BE2C (cell line): ENCODE results near the gene JPH4.
A peak's percentile ranks its signal among the peaks of the same experiment; 100 is the strongest.

Experiments used
- DNase-seq: peaks from one replicate; pipeline ENCODE4 v3.0.0-alpha.2; 2020
- H3K27me3 ChIP-seq: fragments of 250-450 bp; sonication (Bioruptor Pico); 2 replicates; pipeline ENCODE4 v1.5.1; 2020; ENCODE audit warnings: mild to moderate bottlenecking
- H3K36me3 ChIP-seq: fragments of 250-450 bp; sonication (Bioruptor Pico); 2 replicates; pipeline ENCODE4 v1.5.1; 2020; ENCODE audit warnings: mild to moderate bottlenecking
- H3K4me1 ChIP-seq: fragments of 250-450 bp; sonication (Bioruptor Pico); 2 replicates; pipeline ENCODE4 v1.5.1; 2020
- H3K4me3 ChIP-seq: 2 replicates; pipeline ENCODE4 v1.5.1; 2011; ENCODE audit warnings: low read depth, low read length
- H3K9me3 ChIP-seq: fragments of 250-450 bp; sonication (Bioruptor Pico); 2 replicates; pipeline ENCODE4 v1.5.1; 2020
- TF ChIP-seq, protein P1 (sequence below): IDR thresholded peaks from 2 replicates; pipeline ENCODE4 v1.5.1; 2012; ENCODE audit warnings: mild to moderate bottlenecking, low read depth, low read length

The JPH4 gene

GRCh38 chr14:23567186-23568020 is 11.2 kb downstream of the JPH4 start, which contains the start of gene AP1G2:
Gene AP1G2 (minus strand): TSS chr14:23567791. CDS start chr14:23567314, 477 bp downstream.
- TF ChIP-seq, protein P1, sequence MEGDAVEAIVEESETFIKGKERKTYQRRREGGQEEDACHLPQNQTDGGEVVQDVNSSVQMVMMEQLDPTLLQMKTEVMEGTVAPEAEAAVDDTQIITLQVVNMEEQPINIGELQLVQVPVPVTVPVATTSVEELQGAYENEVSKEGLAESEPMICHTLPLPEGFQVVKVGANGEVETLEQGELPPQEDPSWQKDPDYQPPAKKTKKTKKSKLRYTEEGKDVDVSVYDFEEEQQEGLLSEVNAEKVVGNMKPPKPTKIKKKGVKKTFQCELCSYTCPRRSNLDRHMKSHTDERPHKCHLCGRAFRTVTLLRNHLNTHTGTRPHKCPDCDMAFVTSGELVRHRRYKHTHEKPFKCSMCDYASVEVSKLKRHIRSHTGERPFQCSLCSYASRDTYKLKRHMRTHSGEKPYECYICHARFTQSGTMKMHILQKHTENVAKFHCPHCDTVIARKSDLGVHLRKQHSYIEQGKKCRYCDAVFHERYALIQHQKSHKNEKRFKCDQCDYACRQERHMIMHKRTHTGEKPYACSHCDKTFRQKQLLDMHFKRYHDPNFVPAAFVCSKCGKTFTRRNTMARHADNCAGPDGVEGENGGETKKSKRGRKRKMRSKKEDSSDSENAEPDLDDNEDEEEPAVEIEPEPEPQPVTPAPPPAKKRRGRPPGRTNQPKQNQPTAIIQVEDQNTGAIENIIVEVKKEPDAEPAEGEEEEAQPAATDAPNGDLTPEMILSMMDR = no peak
- H3K4me1 ChIP-seq = peaks cover 15% of the 10 kb centered on the region
- no peaks in the 10 kb centered on the region for H3K9me3 ChIP-seq
- peak; percentile 85 for DNase-seq
- H3K4me3 ChIP-seq = peak within 1 kb of the TSS; percentile 78
- no peaks in the 10 kb centered on the region for H3K27me3 ChIP-seq
- H3K36me3 ChIP-seq = no peaks in the 10 kb centered on the region

GRCh38 chr14:23566778-23567185 is 11.8 kb downstream of the JPH4 start:
- peak overlapping the region; percentile 78 for H3K4me3 ChIP-seq
- TF ChIP-seq, protein P1 = peak; percentile 19; the same call in 1 of the 2 replicates
- no peaks in the 10 kb centered on the region for H3K9me3 ChIP-seq
- no peak for DNase-seq
- no peaks in the 10 kb centered on the region for H3K36me3 ChIP-seq
- H3K27me3 ChIP-seq = no peaks in the 10 kb centered on the region
- peaks cover 15% of the 10 kb centered on the region for H3K4me1 ChIP-seq

DNA sequence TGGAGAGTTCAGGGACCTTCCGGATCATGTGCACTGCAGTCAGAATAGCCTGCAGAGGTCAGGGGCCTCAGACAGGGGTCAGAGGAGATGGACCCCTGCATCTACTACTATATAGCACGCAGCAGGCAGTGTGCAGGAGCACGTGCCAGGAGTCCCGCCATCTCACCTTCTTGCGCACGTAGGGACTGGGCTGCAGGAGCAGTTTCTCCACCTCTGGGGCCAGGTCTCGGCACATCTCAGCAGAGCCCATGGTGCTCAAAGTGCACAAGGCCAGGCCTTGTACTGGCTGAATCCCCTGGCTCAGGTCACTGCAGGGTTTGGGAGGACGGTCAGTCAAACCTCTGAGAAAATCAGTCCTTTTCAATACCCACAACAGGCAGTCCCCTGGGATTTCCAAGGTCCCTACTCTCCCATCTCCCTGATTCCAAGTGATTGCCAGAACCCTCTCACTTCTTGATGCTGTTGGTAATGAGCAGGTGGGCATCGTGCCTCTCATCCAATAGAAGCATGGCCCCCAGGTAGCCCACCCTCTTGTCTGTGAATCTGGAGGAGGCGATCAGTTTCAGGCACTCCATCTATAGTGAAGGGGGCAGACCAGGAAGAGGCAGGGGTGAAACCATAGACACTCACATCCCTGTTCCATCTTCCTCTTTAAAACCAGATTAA is 12.3 kb downstream of the JPH4 start:
- Histone ChIP-seq H3K36me3 (no peaks in the 10 kb centered on the region), H3K9me3 (no peaks in the 10 kb centered on the region), H3K27me3 (no peaks in the 10 kb centered on the region), H3K4me1 (peaks cover 15% of the 10 kb centered on the region), H3K4me3 (no peak overlapping the region; the same call in 1 of the 2 replicates)
- DNase-seq = no peak
- TF ChIP-seq, protein P1 = no peak

DNA sequence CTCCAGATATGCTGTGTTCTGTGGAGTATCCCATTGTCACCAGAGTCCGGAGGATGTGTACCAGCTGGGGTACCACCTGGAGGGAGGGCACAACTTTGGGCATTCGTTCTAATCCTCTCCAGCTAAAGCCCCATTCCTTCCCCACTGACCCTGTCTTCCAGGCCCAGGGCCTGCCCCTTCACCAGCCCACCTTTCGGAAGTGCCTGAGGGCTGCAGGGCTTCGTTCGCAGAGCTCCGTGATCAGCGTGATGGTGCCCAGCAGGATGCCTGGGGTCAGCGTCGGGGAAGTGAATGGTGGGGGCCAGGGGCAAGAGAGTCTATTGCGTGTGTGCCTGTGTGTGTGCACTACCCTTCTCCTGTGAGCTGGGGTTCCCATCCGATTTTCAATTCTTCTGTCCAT is 13.0 kb downstream of the JPH4 start:
- H3K4me3 ChIP-seq = no peak overlapping the region
- no peaks in the 10 kb centered on the region for H3K9me3 ChIP-seq
- TF ChIP-seq, protein P1 = no peak
- no peaks in the 10 kb centered on the region for H3K27me3 ChIP-seq
- DNase-seq = no peak
- H3K36me3 ChIP-seq = no peaks in the 10 kb centered on the region
- peaks cover 15% of the 10 kb centered on the region for H3K4me1 ChIP-seq

- H3K4me1 ChIP-seq = peaks cover 15% of the 10 kb centered on the region
- TF ChIP-seq, protein P1 = no peak
- H3K36me3 ChIP-seq = peaks cover 3% of the 10 kb centered on the region; the same call in 1 of the 2 replicates
- H3K27me3 ChIP-seq = no peaks in the 10 kb centered on the region
- H3K9me3 ChIP-seq = no peaks in the 10 kb centered on the region
- no peak overlapping the region for H3K4me3 ChIP-seq
- no peak for DNase-seq
Observed at GRCh38 chr14:23564876-23565275, 13.7 kb downstream of the JPH4 start.
